NCI-H446 treated with DMSO at 0.1 percent for 48 hours (cell line): Measurements from ENCODE around the gene CLDN20.
A peak's percentile ranks its signal among the peaks of the same experiment; 100 is the strongest.
"Not testable (repeated sequence)": the region's sequence is repeated elsewhere in the genome, so short reads cannot be mapped to it uniquely, and the experiment has no call there.

ENCODE experiments used
- DNase-seq: peaks from one replicate; lab custom pipeline; 2025; lab: John Stamatoyannopoulos, UW

CLDN20 gene

GRCh38 chr6:155311583-155311982, 47.8 kb downstream of the CLDN20 start:
- DNase-seq: no peak

- DNase-seq: not testable (repeated sequence)
These were observed 49.1 kb downstream of the CLDN20 start for GRCh38 chr6:155312950-155313349.

DNA sequence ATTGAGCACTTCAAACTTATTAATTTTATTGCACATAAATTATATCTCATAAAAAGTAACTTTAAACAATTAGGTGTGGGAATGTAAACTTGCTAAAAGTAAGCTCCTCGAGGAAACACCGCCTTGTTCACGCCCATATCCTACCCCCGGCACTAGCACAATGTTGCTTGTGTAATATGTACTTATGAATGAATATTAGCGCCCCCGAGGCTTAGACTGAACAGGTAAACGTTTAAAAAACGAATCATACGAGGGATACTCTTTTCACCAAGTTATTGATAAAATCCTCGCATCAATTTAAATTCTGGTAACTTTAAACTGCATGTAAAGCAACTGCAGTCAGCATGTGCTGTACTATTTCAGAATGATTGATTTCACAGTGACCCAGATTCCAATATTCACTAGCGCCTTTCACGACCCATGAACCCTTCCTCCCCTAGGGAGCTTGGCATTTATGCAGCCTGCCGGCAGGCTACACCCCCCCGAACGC, 49.8 kb downstream of the CLDN20 start:
- DNase-seq: no peak

GRCh38 chr6:155314092-155314772, 50.4 kb downstream of the CLDN20 start, which contains the start of gene TFB1M:
TFB1M (minus strand) TSS chr6:155314484; CDS start chr6:155314428, 56 bp downstream.
- peak; percentile 94 for DNase-seq

DNA sequence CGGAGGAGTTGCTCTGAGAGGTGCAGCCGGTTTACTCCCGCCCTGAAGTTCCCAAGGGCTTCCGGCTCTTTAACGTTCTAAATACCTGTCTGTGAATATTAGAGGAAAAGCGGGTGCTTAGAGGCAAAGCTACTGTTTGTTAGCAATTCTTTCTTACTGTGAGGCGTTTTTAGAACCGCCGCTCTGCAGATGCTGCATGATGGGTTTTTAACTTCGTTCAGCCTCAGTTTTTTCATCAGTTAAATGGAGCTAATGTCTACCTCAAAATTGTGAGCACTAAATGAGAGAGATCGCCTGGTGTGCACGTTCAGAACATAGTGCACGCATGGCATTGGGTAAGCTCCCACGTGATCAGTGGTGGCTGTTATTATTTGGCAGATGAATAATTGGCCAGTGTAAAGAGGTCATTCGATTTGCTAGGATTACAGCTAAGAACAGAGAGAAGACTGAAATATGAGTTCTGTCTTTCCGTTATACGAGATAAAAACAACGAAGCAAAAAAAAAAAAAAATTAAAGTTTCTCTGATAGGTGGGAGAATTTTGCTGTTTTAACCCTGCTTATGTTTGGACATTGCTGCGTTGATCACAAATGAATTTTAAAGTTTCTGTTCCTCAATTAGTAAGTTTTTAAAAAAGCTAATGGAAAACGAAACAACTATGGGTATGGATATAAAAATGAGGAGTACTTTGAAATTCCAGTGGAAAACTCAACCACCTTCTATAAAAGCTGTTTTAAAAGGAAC, 51.1 kb downstream of the CLDN20 start:
- peak; percentile 84 for DNase-seq

DNA sequence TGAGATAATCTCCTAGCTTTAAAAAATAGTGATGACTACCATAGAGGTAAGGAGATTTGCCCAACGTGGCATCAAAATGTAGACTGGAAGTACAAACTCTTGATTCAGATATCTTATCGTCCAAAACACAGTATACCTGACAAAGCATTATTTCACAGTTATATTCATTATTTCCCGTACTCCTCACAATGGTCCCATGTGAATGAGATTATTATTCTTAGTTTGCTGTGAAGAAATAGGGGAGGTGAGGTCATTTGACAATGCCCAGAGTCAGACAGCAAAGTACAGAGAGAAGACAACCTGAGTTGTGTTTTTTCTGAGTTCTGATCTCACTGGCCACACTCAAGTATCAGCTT, 51.7 kb downstream of the CLDN20 start:
- no peak for DNase-seq

DNA sequence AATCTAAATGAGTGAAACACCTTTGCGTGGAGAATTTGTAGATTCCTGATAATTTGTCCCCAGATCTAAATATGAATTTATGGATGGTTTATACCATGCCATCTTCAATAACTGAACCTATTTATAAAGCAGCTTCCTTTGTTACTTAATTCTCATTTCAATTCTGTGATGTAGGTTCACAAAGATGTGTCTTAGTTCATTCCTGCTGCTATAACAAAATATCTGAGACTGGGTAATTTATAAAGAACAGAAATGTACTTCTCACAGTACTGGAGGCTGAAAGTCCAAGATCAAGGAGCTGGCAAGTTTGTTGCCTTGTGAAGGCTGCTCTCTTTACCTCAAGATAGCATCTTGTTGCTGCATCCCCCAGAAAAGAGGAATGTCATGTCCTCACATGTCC, 52.6 kb downstream of the CLDN20 start:
- no peak for DNase-seq

DNA sequence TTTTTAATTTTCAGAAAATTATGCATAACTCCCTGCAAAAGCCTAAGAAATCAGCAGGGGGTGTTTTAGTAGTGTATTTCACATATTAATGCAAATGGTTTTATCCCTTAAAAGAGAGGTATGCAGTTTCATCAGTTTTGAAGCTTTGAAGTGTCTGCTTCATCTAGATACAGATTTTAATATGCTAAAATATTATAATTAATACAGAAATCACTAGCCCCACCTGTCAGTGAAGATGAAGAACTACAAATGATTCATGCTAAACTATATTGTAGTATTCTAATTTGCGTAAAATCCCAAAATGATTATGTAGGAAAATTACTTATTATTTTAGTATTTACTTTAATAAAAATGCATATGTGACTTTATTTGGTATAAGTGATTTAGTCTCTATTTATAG, 53.4 kb downstream of the CLDN20 start:
- peak; percentile 24 for DNase-seq

DNA sequence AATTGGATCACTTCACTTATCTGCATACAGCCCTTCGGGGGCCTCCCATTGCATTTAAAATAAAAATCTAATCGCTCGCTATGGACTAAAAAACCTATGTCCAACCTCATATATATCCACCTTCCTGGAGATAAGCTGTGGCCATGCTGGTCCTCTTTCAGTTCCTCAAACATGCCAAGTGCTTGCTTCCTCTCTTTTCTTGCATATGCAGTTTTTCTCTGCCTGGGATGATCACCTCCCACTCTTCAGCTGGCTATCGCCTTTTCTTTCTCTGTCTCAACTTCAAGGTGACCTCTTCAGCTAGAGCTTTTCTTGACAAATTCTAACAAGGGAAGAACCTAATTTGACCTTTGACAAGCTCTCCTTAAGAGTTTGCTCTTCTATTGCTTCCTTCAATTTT, 56.1 kb downstream of the CLDN20 start:
- DNase-seq: no peak

DNA sequence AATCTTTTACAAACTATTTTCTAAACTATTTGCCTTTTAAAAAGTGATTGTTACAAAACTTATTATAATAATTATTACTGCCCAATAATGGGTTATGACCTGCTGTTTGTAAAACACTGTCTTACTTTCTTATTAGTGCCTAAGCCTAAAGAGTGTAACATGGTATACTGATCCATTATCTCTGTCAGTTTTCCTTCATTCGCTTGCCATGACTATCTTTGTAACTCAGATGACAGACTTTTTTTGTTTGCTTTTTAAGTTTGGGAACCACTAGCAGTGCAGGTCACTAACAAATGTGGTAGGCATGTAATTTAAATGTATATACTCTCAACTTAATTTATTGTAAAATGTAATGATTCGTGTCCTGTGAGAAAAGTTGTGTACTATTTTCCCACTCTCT, 60.4 kb downstream of the CLDN20 start:
- DNase-seq: no peak

DNA sequence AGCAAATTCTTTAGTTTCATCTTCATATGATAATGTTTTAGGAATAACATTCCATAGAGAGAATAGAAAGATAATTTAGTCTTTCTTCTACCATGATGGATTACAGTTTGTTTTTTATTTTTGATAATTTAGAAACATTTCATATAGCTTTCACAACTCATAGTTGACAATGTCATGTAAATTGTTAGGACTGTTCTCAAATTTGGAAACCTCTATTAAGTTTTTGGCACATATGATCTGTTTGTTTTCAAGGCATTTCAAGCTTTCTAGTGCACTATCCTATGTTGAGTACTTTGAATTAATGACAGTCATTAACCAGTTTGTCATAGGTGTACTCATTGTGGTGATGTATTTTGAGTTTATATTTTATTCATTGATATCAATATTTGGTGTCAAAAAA, 61.2 kb downstream of the CLDN20 start:
- no peak for DNase-seq

GRCh38 chr6:155325700-155326516, 62.1 kb downstream of the CLDN20 start:
- DNase-seq: no peak
